GM19023 (cell line): ENCODE measurements around the gene RCOR1.

ENCODE experiments used
- ATAC-seq: cut with Tn5 transposase; IDR thresholded peaks from one replicate; pipeline ENCODE4 v1.9.1; 2021; ENCODE audit warnings: mild to moderate bottlenecking, moderate library complexity; ENCODE audit not compliant: unreplicated experiment

Gene RCOR1

DNA sequence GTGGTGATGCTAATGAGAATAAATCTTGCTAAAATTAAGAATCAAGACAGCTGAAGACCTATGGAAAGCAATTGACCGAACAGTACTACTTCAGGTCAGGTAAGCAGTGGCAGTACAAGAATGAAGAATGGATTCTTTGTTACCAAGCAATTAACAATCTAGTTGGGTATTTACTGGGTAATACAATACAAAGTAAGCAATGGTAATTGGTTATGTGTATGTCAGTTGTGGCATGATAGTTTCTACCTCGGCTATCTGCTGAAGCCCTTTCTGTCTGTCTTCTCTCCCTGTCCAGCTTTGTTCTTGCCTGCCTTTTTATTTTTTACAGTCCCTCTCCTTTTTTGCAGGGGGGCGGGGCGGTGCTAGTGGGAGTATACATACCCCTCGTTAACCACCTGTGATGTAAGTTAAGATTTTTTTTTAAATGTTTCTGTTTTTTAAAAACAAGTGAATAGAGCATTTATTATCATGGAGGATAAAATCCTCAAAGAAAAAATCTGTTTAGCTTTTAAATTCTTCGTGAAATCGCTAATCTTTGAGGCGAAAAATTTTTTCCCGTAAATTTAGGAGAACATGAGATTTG lies 75.9 kb downstream of the RCOR1 start:
- ATAC-seq: no peak

DNA sequence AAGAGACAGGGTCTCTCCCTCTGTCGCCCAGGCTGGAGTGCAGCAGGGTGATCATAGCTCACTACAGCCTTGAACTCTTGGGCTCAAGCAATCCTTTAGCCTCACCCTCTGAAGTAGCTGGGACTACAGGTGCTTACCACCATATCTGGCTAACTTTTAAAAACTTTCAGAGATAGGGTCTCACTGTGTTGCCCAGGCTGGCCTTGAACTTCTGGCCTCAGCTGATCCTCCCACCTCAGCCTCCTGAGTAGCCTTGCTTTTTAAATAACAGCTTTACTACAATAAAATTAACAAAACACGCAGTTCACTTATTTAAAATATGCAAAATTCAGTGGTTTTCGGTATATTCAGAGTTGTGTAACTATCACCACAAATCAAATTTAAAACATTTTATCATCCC lies 79.0 kb downstream of the RCOR1 start:
- no peak for ATAC-seq

DNA sequence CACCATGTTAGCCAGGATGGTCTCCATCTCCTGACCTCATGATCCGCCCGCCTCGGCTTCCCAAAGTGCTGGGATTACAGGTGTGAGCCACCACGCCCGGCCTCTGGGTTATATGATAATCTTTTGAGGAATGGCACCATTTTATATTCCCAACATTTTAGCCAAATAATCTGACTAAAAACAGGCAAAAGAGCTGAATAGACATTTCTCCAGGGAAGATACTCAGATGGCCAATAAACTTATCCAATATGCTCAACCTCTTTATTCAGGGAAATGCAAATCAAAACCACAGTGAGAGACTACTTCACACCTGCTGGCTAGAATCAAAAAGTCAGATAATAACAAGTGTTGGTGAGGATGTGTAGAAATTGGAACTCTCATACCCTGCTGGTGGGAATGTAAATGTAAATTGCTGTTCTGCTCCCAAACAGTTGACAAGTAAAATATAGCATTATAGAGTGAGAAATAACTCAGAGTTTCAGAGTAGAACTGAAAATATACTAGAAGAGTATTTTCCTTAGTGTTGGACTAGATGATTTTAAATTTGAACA lies 80.0 kb downstream of the RCOR1 start:
- ATAC-seq: no peak

DNA sequence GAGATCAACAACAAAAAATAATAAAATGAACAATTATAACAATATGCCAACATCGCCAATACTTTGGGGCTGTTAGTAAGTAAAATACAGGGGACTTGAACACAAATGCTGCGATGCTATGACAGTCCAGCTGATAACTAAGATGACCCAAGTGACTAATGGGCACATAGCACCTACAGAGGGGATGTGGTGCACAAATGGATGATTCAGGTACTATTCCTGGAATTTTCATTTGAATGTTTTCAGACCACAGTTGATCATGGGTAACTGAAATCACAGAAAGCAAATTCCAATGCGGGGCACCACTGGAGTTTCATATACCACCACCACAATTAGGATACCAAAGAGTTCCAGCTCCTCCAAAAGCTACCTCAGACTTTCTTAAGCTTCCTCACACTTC lies 82.9 kb downstream of the RCOR1 start:
- ATAC-seq: no peak

DNA sequence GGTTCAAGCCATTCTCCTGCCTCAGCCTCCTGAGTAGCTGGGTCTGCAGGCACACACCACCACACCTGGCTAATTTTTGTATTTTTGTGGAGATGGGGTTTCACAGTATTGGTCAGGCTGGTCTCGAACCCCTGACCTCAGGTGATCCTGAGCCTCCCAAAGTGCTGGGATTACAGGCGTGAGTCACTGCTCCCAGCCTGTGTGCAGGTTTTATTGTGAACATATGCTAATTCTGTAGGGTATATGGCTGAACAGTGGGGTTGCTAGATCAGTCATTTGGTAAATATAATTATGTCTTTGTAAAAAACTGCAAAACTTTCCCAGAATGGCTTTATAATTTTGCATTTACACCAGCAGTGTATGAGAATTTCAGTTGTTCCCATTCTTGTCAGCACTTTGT lies 85.9 kb downstream of the RCOR1 start:
- no peak for ATAC-seq

DNA sequence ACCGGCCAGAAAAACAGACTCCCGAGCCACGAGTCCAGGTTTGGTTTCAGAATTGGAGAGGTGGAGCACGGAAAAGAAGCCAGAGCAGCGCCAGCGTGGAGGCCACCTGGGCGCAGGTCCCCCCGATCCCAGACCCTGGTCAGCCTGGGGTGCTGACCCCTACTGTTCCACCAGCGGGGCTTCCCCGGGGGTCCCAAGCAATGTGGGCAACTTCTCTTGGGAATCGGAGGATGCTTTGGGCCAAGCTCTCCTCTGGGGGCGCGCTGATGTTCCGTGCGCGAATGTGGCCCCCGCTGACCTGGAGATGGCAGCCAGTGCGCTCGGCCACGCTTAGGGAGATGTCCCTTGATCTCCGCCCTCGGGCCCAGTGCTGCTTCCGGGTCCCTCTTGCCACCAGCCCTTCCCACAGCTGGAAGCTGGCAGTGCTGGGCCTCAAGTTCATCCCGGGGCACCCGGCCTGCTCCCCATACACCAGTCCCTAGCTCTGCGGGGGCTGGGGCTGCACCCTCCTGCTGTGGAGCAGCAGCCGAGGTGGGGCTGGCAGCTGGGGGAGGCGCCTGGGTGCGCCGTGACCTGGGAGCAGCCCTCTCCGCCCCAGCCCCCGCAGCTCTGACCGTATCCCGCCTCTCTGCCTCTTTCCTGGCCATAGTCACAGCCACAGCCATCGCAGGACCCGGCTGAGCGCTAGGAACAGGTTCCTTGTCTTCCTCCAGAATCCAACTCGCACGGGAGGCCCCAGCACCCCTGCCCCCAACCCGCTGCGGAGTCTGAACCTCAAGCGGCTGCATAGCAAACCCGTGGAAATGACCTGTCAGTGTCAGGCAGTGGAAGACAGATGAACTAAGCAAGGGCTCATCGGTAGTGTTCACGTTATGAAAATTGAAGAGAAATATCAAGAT lies 91.2 kb downstream of the RCOR1 start:
- ATAC-seq: no peak

DNA sequence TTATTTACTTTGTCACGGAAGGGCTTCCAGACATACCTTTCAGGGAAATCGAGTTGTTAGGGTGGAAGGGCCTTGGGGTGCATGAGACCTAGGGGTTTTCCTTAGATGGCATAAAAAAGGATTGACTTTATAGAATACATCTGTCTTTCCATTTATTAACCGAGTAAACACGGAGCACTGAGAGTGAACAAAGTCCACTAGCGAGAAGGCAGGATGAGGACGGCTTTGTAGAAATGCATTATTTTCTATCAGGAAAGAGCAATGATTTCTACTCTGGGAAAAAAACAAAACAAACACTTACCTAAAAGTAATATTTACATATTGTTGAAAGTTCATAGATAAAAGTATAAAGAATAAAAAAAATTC lies 91.8 kb downstream of the RCOR1 start:
- ATAC-seq: no peak

DNA sequence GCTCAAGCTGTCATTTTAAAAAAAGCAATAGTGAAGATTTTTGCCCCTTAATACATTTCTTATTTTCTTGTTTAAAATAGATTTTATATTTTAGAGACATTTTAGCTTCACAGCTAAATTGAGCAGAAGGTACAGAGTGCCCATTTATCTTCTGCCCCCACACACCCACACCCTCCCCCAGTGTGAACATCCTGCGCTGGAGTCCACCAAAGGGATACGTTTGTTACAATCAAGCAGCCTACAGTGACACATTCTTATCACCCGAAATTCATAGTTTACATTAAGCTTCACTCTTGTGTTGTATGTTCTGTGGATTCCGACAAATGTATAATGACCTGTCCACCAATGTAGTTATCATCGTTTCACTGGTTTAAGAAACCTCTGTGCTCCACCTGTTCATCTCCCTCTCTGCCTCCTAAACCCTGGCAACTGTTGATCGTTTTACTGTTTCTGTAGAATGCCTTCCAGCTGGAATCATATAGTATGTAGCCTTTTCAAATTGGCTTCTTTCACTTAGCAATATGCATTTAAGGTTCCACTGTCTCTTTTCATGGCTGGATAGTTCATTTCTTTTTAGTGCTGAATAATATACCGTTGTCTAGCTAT lies 93.8 kb downstream of the RCOR1 start:
- no peak for ATAC-seq

DNA sequence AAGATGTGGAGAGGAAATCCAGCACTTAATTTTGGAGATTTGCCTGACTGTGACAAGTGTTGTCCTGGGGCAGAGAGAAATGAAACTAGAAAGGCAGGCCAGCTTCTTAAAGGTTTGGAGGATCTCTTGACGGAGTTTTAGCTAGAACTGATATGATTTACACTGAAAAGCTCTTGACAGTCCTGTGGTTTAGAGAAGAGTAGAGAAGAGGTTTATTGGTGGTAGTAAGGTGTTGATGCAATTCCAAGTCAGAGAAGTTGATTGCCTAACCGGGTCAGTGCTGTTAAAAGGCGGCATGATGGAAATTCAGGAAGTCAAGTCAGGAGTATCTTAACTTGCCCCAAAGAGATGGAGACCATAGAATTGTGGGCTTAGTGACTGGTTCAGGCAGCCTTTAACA lies 95.8 kb downstream of the RCOR1 start:
- no peak for ATAC-seq

DNA sequence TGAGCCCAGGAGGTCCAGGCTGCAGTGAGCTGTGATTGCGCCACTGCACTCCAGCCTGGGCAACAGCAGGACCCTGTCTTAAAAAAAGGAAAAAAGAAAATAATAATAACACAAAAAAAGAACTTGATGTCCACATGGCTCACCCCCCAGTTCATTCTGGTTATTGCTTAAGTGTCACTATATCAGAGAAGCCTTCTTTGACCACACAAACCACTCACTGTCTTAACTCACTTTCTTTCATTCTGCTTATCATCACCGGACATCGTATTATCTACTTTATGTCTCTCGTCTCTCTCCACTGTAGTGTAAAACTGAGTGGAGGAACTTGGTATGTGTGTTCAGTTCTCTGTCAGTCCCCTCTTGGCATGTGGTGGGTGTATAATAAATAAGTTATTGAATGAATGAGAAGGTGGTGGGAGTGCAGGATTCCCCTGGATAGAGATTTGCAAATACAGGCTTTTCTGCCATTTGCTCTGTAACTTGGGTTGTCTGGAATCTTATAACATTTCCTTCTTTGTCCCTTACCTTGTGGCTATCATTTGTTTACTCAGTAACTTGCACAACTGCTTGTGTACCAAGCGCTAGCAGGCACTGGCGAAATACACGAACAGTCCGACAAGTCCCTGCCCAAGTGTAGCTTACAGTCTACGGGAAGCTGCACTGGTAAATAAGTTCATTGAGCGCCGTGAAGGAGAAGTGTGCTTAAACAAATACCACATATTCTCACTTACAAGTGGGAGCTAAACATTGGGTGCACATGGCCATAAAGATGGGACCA lies 98.2 kb downstream of the RCOR1 start:
- ATAC-seq: no peak

DNA sequence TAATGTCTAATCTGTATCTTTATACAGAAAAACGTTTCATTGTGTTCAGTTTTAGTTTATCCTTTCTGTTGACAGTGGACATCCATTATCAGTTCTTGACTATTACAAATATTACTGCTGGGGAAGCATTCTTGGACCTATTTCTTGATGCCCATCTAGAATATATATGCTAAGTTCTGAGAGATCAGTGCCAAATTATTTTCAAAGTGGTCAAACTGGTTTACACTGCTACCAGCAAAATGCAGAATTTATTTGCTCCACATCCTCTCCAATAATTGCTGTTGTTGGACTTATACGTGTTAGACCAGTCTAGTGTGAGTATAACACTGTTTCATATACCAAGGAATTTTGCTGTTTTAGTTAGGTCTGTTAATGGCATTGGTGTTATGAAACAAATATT lies 99.3 kb downstream of the RCOR1 start:
- no peak for ATAC-seq

DNA sequence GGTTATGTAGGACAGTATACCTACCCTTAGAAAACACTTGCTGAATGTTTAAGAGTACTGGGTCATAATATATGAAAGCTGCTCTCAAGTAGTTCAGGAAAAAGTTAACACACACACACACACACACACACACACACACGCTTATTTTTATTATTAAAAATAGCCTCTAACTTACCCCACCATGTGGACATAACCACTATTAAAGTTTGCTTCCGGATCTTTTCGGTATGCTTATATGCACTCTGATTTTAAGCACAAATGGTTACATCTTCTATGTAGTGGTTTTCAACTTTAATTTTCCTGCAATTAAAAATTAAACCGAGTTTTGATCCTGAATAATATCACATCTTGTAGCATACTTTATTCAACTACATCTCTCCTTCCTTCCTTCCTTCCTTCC lies 99.9 kb downstream of the RCOR1 start:
- ATAC-seq: no peak

DNA sequence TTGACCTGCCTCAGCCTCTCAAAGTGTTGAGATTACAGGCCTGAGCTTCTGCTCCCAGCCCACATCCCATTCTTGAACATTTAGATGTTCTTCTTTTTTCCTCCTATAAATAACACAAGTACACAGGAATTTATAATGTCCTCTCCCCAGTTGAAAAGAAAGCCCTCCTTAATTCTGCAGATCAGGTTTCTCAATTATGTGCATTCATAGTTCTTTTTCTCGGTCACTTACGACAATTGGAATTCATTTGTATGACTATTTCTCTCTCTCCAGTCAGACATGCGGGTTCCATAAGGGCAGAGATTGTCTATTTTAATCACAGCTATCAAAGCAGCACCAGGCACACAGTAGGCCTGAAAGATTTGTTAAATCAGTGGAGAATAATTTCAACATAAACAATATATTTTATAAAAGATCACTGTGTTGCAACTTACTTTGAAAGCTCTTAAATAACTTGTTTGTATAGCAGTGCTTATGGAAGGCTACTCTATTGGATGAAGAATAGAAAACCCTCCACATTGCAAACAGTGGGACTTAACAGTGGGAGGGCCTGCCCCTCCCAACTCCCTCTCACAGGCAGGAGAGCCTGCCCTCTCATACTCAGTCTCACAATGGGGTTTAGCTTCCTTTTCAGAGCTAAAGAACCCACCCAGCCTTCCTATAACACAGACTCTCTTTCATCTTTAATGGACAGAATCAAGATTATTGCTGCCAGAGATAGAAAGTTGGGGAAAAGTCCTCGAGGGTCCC lies 100.7 kb downstream of the RCOR1 start:
- ATAC-seq: no peak

DNA sequence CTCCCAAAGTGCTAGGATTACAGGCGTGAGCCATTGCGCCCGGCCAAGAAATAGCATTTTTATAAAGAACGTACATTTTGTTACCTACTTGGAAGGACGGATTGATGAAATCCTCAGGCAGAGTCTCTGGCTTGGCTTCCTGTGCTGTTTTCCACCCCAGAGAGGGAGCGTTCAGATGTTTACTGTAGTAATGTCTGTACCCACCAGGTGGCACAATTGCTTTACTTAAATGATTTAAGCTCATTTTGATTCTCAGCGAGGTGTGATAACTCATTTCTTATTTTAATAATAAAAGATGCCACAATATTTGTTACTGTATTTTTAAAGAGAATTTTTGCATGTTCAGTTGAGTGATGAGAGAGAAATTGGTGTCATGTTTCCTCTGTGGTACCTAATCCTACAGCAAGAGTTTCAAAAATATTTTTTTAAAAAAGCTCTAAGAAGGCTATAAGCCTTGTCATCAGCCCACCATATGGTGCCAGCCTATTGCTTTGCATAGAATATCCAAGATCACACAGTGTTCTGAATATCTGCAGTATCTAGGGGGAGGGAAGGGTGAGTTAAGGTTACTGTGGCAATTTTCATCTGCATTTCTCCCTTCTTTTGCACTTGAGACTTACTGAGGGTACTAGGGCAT lies 102.2 kb downstream of the RCOR1 start:
- ATAC-seq: no peak

DNA sequence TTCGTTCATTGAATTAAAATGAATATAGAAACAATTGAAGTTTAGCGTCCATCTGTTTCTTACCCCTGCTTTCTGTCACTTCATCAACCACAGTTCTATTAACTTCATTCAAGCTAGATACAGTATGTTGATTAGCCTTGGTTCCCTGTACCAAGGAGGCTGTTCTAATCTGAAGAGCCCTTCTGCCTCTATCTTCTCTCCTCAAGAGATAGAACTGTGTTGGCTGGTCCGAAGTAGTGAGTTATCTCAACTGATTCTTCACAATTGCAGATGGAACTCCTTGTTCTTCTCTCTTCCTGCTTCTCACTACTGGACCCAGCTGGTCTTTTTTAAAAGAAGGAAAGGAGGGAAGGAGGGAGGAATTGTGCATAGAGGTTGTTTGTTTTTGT lies 102.7 kb downstream of the RCOR1 start:
- ATAC-seq: no peak

DNA sequence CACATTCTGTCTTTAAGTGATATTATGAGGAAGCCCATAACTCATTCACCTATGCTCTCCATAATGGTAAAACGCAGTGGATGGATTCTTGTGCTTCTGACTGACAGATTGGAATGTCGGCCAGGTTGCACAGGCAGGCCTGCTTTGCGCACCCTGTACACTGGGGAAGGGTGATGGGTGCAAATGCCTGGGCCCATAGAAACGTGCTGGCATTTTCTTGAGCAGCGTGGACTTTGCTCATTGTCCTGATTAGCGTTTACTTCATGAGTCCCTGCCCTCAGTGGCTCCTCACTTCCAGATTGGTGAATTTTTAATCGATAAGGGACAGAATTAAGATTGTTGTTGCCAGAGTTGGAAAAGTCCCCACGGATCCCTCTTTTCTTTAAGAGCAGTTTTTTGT lies 103.9 kb downstream of the RCOR1 start:
- ATAC-seq: no peak

DNA sequence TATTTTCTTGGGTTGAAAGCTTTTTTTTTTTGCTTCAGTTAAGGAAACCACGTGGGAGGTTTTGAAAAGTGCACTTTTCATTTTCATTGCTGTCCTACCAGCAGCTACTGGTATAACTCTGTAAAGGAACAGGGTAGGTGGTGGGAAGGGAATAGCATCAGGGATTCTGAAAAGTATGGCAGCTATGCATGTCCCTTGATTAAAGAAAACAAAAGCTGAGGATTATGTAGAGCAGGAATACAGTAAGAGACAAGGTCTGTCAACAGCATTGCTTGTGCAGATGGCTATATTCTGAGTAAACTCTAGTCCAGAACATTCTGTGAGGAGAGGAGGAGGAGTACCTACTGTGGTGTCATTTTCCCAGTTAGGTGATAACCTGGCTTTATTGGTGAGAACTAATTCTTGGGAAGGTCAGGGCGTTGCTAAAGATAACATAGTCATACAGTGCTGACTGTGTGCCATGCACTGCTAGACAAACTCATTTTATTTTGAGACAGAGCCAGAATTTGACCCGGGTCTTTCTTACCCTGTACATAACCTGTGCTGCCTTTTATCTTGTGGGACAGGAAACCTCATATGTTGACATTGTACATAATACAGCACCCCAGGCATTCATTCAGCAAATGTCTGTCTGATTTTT lies 104.5 kb downstream of the RCOR1 start:
- no peak for ATAC-seq

DNA sequence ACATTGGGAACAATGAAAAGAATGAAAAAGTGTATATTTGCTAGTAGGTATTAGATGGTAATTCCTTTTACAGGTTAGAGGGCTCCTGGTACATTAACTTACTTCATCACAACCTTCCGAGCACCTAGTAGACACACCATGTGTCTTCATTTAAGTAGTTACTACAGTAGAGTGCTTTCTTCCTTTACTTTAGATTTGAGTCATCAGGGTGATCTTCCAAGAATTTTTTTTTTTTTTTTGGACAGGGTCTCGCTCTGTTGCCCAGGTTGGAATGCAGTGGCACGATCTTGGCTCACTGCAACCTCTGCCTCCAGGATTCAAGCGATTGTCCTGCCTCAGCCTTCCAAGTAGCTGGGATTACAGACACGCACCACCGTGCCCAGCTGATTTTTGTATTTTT lies 105.1 kb downstream of the RCOR1 start:
- no peak for ATAC-seq

DNA sequence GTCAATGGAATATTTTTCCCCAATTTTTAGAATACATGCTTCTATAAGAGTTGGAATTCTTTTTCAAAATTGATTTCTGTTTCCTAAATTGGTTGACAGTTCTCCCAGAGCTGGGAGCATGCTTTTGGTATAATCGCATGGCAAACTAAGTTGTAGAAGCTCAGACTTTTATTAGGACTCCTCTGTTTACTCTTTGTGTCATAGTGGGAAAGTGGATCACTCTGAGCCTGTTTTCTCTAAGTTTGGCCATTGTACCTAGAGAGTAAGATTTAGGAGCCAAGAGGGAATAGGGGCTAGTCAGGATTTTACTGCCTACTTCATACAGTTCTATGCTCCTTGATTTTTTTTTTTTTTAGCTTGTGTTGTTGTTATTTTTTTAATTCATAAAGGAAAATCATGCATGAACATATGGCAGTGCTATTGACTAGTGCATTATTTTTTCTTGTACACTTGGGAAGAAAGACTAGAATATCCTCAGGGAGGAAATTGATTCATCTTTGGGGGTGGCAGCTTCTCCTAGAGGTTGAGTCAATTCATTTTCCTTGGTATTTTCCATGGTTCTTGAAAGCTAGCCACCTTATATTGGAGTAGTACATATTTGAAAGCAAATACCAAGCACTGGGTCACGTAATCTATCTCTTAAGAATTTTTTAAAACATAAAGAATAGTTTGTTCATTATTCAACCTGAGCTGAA lies 107.1 kb downstream of the RCOR1 start:
- ATAC-seq: no peak
